Astrocyte of the spinal cord (primary cell): ENCODE measurements around the gene C12orf42.

Experiments used
- DNase-seq: peaks from one replicate; pipeline ENCODE4 v3.0.0; 2011; ENCODE audit warnings: low read depth, low spot score
- H3K4me3 ChIP-seq: 2 replicates; pipeline ENCODE4 v1.5.1; 2011; ENCODE audit warnings: low read depth, mild to moderate bottlenecking, low read length, moderate library complexity
- in situ Hi-C: cut with HindIII; loops from 2 replicates; pipeline ENCODE4 v1.10.0; 2017; ENCODE audit warnings: low sequenced_read_pairs
- TF ChIP-seq, protein P1 (sequence below): IDR thresholded peaks from 2 replicates; pipeline ENCODE4 v1.5.1; 2012; ENCODE audit warnings: low read depth, mild to moderate bottlenecking, low read length, inconsistent platforms

The C12orf42 gene

DNA sequence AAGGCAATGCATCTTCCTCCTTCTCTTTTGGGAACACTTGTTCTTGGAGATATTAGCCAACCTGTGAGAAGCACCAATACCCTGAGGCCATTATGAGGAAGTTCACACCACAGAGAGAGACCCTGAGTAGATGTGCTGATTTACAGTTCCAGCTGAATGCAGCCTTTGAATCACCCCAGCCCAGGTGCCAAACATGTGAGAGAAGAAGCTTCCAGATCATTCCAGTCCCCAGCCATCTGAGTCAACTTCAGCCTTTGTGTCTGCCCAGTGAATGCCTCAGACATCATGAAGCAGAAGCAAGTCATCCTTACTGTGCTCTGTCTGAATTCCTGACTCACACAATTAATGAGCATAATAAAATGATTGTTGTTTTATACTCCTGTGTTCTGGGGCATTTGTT is 25.1 kb downstream of the C12orf42 start:
- TF ChIP-seq, protein P1, sequence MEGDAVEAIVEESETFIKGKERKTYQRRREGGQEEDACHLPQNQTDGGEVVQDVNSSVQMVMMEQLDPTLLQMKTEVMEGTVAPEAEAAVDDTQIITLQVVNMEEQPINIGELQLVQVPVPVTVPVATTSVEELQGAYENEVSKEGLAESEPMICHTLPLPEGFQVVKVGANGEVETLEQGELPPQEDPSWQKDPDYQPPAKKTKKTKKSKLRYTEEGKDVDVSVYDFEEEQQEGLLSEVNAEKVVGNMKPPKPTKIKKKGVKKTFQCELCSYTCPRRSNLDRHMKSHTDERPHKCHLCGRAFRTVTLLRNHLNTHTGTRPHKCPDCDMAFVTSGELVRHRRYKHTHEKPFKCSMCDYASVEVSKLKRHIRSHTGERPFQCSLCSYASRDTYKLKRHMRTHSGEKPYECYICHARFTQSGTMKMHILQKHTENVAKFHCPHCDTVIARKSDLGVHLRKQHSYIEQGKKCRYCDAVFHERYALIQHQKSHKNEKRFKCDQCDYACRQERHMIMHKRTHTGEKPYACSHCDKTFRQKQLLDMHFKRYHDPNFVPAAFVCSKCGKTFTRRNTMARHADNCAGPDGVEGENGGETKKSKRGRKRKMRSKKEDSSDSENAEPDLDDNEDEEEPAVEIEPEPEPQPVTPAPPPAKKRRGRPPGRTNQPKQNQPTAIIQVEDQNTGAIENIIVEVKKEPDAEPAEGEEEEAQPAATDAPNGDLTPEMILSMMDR, result no peak
- in situ Hi-C loops, result no loop called here

DNA sequence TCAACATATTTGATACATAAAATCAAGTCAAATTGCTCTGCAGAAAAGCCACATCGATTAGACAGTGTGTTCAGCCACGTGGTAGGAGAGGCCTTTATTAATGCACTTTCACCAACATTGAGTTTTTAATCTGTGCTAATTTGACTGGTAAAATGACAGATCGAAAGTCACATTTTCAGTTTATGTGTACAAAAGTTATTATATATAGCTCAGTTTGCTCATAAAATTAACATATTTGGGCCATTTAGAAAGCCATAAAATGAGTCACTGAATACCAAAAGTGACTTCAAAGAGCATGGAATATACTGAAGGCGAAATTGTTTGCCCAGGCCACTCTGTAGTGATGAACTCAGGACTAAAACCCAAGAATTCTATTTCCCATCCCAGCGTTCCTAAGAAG is 26.0 kb downstream of the C12orf42 start:
- in situ Hi-C loops, result no loop called here
- no peak overlapping the region for H3K4me3 ChIP-seq
- TF ChIP-seq, protein P1, result no peak
- no peak for DNase-seq

More for the DNA sequence above, 25.1 kb downstream of the C12orf42 start:
- no peak overlapping the region for H3K4me3 ChIP-seq
- DNase-seq, result no peak

DNA sequence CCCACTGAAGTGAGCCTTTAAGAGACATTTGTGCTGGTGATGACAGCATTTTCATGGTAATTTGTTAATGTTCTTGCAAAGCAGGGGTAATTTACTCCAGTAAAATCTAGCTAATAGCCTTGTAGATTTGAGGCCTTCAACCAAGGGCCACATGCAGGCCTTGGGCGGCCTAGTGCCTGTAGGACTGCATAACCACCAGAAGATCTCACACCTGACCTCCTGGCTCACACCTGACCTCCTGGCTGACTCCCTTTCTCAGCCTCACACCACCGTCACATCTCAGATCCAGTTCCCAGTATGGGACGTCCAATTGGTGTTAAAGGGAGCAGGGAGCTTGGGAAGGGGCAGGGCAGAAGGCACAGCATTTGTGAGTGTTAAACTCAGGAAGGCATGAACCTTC is 26.9 kb downstream of the C12orf42 start:
- DNase-seq, result no peak
- TF ChIP-seq, protein P1, result no peak
- H3K4me3 ChIP-seq, result no peak overlapping the region
- in situ Hi-C loops, result no loop called here

DNA sequence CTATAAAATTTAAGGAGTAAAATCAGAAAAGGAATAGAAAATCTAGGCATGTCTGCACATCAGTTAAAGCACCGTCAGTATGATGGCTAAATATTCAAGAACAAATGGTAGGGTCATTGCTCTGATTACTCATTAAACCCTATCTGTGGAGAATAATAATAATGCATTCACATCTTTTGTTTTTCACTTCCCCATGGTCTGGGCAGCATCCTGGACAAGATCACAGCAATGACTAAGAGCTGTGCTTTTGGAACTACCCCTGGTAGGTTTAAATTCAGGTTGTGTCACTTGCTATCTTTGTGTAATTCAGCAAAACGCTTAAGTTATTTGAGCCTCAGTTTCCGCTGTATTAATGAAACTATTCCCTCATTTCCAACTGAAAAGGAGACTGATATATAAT is 33.1 kb downstream of the C12orf42 start:
- DNase-seq, result no peak
- no peak overlapping the region for H3K4me3 ChIP-seq
- in situ Hi-C loops, result no loop called here
- TF ChIP-seq, protein P1, result no peak

DNA sequence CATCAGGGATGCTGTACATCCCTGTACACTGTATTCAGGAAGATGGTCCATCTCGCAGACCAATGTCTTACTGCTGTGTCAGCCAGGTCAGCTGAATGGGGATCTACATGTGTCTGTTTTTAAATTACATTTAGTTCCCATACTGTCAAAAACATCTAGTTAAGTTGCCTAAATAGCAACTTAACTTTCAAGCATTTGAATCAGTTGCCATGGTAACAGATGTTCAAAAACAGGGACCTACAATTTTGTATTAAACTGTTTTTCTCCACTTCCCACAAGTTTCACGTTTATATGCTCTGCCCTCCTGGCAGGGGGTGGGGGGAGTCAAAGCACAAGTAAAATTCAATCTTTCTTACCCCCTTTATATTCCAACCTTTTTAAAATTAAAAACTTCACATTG is 38.3 kb downstream of the C12orf42 start:
- in situ Hi-C loops, result no loop called here
- no peak for DNase-seq
- TF ChIP-seq, protein P1, result no peak
- no peak overlapping the region for H3K4me3 ChIP-seq

DNA sequence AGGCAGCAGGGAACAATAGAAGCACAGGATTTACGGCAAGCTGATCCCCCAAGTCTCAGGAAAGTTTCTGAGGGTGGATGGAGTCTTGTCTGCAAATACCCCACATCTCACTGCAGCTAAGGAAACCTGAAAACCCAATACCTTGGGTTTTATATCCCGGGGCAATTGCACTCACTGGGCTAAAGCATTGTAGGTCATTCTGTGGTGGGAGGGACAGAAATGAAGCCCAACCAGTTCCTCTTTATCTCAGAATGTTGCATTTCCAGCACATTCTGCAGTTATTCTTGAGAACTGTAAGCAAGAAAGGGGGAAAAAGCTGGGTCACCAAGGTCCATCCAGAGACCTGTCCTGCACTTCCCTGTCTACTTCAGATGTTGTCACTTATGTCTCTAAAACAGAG is 39.8 kb downstream of the C12orf42 start:
- TF ChIP-seq, protein P1, result no peak
- H3K4me3 ChIP-seq, result no peak overlapping the region
- in situ Hi-C loops, result no loop called here

More for the DNA sequence above, 39.8 kb downstream of the C12orf42 start:
- DNase-seq, result no peak
